ENCODE measurements around the gene NINL.

The NINL gene

DNA sequence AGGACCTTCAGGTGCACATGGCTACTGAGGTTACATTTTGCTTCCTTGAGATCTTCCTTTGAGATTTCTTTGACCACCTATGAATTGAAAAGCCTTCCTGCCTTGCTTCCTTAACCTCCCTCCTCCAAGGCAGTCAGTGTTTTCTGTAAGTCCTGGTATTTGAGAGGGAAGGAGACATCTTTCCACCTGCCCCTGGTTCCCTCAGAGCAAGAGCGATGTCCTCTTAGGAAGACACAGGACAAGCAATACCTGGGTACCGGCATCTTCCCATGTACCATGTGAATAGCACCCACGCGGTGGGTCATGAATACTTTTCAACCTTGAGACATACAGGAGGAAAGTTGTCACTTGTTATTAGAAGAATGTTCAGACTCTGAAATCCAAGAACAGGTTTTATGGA is 140.8 kb downstream of the NINL start:
- in situ Hi-C loops (cut with MboI; ENCODE audit: low sequenced_read_pairs), result no loop called here

DNA sequence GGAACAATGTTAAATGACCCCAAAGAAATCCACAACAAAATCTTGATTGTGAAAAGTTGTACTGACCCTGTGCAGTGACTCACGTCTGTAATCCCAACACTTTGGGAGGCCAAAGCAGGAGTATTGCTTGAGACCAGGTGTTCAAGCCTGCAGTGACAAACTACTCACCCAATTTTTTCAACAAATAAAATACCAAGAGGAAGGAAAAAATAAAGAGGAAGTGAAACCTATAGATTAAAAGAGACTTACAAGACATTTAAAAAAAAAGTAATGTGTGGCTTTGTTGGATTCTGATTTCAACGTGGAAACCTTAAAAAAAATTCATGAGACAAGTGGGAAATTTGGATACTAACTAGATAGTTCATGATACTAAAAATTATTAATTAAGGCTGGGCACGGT is 146.0 kb downstream of the NINL start:
- in situ Hi-C loops (cut with MboI; ENCODE audit: low sequenced_read_pairs), result no loop called here

DNA sequence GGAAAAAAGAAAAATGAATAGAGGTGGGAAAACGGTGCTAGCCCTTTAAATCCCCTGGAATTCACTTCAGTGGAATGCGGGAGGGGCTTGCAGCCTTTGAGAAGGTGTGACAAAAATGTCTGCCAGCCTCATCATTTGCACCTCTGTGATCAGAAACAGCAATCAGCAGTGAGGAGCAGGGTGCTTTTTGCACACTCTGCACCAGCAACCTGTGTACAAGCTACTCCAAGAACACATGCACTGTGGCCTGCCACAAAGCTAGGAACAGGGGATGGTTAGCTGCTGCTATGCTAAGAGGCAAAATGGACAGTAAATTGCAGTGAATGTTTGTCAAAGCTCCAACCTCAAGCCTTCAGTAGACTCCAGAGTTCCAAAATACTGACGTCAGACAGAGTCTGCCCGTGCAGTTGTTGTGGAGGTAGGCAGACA is 148.2 kb downstream of the NINL start:
- in situ Hi-C loops (cut with MboI; ENCODE audit: low sequenced_read_pairs), result no loop called here

DNA sequence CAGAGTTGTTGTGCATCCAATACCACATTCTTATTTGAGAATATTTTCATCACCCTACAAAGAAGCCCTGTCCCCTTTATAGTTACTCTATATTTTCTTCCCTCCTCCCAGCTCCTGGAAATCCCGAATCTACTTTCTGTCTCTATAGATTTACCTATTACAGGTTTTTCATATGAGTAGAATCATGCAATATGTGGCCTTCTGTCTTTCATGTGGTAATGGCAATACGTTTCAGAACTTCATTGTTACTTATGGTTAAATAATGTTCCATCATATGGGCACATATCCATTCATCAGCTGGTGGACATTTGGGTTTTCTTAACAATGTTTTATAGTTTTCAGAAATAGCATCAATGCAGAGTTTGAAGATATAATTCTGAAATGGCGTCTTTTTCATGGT is 160.8 kb downstream of the NINL start:
- in situ Hi-C loops (cut with MboI; ENCODE audit: low sequenced_read_pairs), result no loop called here

DNA sequence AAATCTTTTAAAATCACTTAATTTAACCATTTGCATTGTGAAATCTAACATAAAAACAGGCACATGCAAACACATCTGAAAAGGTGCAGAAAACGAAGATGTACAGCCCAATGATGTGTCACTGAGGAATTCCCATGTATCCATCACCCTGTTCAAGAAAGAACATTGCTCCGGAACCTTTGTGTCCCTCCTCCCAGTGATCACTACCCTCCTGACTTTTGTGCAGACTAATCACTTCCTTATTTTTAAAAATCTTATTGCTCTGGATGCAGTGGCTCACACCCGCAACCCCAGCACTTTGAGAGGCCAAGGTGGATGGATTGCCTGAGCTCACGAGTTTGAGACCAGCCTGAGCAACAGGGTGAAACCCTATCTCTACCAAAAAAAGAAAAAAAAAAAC is 163.3 kb downstream of the NINL start:
- in situ Hi-C loops (cut with MboI; ENCODE audit: low sequenced_read_pairs), result no loop called here

DNA sequence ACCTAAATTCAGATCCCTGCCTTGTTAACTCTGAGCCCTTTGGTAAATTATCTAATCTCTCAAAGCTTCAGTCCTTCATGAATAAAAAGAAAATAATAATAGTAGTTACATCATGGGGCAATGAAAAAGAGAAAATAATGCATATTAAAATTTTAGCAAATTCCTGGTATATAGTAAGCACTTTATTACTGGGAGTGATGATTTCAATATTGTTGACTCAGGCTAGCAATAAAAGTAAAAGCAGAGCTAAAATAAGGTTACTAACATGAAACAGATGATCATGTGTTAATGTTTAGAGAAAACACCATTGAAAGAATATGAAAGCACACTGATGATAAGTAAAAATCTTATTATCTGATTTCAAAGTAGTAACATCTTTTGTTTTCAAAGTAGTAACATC is 164.2 kb downstream of the NINL start:
- in situ Hi-C loops (cut with MboI; ENCODE audit: low sequenced_read_pairs), result no loop called here

DNA sequence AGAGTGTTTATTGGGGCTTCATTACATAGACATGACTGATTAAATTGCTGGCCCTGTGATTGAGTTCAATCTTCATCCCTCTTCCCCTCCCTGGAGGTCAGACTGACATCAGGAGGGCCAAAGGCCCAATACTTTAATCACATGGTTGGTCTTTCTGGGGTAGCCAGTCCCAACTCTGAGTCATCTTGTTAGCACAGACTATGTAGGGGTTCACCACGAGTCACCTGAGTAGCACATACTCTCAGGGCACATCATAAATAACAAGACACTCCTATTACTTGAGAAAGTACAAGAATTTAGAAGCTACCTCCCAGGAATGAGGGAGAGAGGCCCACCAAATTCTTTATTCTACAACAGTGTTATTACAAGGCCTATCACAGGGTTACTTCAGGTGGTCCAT is 166.6 kb downstream of the NINL start:
- in situ Hi-C loops (cut with MboI; ENCODE audit: low sequenced_read_pairs), result no loop called here

DNA sequence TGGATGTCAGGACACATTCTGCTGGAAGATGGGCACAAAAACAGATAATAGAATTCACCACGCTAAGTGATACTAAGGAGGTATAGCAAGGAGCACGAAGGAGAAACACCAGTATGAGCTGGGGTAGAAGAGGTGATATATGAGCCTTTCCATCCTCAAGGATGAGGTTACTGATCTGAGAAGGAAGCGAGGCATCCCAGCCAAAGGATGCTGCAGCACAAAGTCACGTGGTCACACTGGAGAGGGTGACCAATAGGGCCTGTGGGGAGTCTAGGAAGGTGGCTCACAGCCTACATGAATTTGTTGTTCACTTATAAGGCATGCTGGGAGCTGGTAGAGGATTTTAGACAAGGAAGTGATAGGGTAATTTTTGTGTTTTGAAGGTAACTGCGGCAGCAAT is 176.4 kb downstream of the NINL start:
- in situ Hi-C loops (cut with MboI; ENCODE audit: low sequenced_read_pairs), result loop anchor here (10.0 kb wide), 1 partner anchor 414 kb away; the partner anchor contains the start of gene APMAP

DNA sequence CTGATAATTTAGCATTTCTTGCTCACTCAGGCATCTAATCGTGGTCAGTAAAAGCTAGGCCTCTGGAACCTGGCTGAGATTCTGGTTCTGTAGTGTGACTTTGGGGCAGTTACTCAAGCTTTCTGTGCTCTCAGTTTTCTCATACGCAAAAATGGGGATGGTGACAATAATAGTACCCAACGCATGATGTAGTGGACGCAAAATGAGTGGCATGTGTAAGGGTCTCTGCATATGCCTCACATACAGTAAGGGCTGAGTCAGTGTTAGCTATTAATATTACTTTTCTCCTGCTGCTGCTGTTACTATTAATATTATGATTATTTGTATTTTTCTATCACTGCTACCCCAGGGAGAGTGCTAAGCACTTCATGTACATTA is 177.2 kb downstream of the NINL start:
- in situ Hi-C loops (cut with MboI; ENCODE audit: low sequenced_read_pairs), result loop anchor here (10.0 kb wide), 1 partner anchor 413 kb away; the partner anchor contains the start of gene APMAP

DNA sequence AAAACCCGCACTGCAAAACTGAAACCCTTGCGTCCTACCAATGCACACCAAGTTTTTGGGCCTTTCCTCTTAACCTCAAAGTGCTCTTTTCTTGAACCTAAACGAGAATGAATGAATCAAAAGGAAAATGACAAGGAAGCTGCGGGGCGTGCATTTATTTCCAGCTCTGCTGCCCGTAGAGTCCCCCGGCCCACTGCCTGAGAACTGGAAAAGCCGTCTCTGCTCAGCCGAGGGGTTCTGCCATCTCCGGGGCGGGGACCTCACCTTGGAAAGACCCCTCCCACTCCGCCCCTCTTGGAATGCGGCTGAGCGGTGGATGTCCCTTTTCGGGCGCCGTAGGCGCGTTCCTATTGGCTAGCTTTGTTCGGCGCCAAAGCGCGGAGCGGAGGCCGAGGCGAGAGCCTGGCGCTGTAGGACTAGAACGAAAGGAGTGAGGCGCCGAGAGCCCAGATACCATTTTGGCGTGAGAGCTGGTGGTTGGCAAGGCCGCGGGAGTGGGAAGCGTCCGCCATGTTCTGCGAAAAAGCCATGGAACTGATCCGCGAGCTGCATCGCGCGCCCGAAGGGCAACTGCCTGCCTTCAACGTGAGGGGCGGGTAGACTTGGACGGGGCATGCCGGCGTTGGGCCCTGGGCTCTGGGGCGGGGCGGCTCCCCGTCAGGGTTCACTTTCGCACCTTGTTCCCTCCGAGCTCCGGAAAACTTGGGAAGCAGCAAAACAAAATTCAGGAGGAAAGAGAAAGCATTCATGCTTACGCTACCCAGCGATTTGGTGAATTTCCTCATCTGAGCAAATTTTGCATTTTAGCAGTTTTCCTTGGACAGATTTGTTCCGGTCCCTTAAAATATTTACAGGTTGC is 177.8 kb downstream of the NINL start, which contains the start of gene GINS1:
GINS1 (plus strand) TSS at position 363 of the 859 bp plus-strand sequence; CDS start at position 511, 148 bp downstream.
- in situ Hi-C loops (cut with MboI; ENCODE audit: low sequenced_read_pairs), result loop anchor here (10.0 kb wide), 1 partner anchor 413 kb away; the partner anchor contains the start of gene APMAP

Data from HL-60/S4 (cell line).